Ishikawa (cell line): Measurements from ENCODE around the gene TIE1.

ENCODE experiments used
- CEBPB ChIP-seq: IDR thresholded peaks from 2 replicates; pipeline ENCODE4 v1.6.1; 2012
- RAD21 ChIP-seq: IDR thresholded peaks from 2 replicates; pipeline ENCODE4 v1.6.1; 2012; ENCODE audit warnings: low read depth
- TEAD4 ChIP-seq: IDR thresholded peaks from 2 replicates; pipeline ENCODE4 v1.6.1; 2012
- YY1 ChIP-seq: IDR thresholded peaks from 2 replicates; pipeline ENCODE4 v1.6.1; 2012; ENCODE audit warnings: low read depth
- ZBTB7A ChIP-seq: IDR thresholded peaks from 2 replicates; pipeline ENCODE4 v1.6.1; 2012; ENCODE audit warnings: low read depth
- TF ChIP-seq, protein P1 (sequence below): IDR thresholded peaks from 2 replicates; pipeline ENCODE4 v1.6.1; 2012; ENCODE audit warnings: low read depth, mild to moderate bottlenecking

DNA sequence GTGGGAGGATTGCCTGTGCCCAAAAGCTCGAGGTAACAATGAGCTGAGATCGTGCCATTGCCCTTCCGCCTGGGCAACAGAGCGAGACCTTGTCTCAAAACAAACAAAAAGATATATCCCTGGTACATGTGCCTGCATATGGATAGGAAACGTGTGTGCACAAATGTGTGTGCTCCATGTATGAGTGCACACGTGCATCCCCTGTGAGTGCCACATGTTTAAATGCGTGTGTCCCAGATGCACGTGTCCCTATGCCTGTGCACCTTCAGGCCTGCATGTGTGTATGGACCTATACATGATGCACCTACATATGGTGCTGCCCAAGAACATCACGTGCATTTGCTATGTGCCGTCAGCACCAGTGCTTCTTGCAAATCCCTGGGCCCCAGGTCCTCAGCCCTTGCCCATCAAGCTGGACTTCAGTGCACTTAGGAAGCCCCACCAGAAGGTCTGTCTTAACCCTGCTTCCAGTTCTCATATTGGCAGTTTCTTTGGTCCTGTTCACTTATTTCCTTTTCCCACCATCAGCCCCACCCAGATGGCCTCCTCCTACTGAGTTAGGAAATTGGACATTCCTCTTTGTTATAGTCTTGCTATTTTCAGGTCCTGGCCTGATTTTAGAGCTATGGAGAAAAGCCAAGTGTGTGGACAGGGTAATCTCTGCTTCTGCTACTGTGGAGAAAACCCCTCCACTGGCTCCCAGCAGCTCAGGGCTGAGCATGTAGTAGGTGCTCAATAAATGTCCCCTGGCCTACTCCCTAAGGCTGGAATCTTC is 15.4 kb downstream of the TIE1 start:
- TF ChIP-seq ZBTB7A (no peak), TEAD4 (no peak), YY1 (no peak), CEBPB (no peak), RAD21 (no peak)
- TF ChIP-seq, protein P1, sequence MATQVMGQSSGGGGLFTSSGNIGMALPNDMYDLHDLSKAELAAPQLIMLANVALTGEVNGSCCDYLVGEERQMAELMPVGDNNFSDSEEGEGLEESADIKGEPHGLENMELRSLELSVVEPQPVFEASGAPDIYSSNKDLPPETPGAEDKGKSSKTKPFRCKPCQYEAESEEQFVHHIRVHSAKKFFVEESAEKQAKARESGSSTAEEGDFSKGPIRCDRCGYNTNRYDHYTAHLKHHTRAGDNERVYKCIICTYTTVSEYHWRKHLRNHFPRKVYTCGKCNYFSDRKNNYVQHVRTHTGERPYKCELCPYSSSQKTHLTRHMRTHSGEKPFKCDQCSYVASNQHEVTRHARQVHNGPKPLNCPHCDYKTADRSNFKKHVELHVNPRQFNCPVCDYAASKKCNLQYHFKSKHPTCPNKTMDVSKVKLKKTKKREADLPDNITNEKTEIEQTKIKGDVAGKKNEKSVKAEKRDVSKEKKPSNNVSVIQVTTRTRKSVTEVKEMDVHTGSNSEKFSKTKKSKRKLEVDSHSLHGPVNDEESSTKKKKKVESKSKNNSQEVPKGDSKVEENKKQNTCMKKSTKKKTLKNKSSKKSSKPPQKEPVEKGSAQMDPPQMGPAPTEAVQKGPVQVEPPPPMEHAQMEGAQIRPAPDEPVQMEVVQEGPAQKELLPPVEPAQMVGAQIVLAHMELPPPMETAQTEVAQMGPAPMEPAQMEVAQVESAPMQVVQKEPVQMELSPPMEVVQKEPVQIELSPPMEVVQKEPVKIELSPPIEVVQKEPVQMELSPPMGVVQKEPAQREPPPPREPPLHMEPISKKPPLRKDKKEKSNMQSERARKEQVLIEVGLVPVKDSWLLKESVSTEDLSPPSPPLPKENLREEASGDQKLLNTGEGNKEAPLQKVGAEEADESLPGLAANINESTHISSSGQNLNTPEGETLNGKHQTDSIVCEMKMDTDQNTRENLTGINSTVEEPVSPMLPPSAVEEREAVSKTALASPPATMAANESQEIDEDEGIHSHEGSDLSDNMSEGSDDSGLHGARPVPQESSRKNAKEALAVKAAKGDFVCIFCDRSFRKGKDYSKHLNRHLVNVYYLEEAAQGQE = no peak
